ENCODE data around the gene SAA4.

SAA4 gene

DNA sequence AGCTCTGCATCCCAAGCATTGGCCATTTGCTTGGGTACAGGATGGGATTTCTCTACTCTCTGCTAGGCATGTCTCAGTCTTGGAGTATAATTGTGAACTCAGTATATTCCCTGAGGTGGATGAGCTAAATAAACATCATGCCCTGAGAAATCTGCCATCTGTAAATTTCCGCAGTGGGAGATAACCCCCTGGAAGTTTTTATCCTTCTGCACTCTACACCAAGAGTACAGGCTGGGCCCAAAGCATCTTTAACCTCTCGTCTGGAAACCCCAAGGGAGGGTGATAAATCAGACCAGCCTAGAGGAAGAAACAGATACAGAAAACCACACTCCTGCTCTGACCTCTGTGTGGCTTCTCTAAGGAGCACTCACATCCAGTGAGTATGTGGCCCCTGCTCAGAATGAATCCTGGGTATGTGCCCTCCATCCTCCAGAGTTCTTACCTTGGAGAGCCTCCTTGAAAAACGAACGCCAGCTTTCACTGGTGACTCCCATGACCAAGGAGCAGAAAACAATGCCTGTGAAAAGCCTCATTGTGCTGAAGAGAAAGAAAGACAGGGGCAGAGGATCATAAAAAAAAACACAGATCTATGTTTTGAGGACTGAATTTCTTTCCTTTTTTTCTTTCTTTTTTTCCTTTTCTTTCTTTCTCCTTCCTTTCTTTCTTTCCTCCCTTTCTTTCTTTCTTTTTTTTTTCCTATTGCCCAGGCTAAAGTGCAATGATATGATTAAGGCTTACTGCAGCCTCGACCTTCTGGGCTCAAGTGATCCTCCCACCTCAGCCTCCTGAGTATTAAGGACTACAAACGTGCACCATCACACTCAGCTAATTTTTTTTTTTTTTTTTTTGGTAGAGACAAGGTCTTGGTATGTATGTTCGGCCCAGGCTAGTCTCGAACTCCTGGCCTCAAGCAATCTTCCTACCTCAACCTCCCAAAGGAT, 938 bp downstream of the SAA4 start:
- DNase-seq (ENCODE audit: low spot score), result no peak
- TF ChIP-seq, protein P1, sequence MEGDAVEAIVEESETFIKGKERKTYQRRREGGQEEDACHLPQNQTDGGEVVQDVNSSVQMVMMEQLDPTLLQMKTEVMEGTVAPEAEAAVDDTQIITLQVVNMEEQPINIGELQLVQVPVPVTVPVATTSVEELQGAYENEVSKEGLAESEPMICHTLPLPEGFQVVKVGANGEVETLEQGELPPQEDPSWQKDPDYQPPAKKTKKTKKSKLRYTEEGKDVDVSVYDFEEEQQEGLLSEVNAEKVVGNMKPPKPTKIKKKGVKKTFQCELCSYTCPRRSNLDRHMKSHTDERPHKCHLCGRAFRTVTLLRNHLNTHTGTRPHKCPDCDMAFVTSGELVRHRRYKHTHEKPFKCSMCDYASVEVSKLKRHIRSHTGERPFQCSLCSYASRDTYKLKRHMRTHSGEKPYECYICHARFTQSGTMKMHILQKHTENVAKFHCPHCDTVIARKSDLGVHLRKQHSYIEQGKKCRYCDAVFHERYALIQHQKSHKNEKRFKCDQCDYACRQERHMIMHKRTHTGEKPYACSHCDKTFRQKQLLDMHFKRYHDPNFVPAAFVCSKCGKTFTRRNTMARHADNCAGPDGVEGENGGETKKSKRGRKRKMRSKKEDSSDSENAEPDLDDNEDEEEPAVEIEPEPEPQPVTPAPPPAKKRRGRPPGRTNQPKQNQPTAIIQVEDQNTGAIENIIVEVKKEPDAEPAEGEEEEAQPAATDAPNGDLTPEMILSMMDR (IDR thresholded peaks at IDR 0.05; ENCODE audit: extremely low read depth, missing control alignments), result no peak

GRCh38 chr11:18233912-18234311, 2.7 kb downstream of the SAA4 start:
- TF ChIP-seq, protein P1 (IDR thresholded peaks at IDR 0.05; ENCODE audit: extremely low read depth, missing control alignments), result no peak
- DNase-seq (ENCODE audit: low spot score), result no peak

GRCh38 chr11:18230859-18231258, 5.7 kb downstream of the SAA4 start:
- no peak for DNase-seq (ENCODE audit: low spot score)
- TF ChIP-seq, protein P1 (IDR thresholded peaks at IDR 0.05; ENCODE audit: extremely low read depth, missing control alignments), result no peak

DNA sequence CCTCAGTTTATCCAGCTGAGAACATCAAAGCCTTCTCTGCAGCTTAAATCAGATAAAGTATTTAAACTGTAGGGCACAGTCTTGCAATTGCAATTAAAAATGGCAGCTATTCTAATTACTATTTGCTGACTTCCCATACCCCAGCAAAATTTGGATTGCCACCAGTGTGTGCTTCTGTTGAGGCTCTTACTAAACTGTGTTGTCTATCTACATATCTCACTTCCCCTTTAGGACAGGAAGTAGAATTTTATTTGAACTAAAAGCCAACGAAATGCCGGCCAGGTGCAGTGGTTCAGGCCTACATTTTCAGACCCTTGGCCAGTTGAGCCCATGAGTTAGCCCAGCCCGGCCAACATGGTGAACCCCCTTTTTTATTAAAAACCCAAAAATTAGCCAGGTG, 7.1 kb downstream of the SAA4 start:
- DNase-seq (ENCODE audit: low spot score), result peak; percentile 71
- TF ChIP-seq, protein P1 (IDR thresholded peaks at IDR 0.05; ENCODE audit: extremely low read depth, missing control alignments), result no peak

- no peak for DNase-seq (ENCODE audit: low spot score)
- TF ChIP-seq, protein P1 (IDR thresholded peaks at IDR 0.05; ENCODE audit: extremely low read depth, missing control alignments), result no peak
These were observed 10.7 kb downstream of the SAA4 start for GRCh38 chr11:18225913-18226312.

GRCh38 chr11:18223591-18224387, 12.8 kb downstream of the SAA4 start:
- TF ChIP-seq, protein P1 (IDR thresholded peaks at IDR 0.05; ENCODE audit: extremely low read depth, missing control alignments), result no peak
- no peak for DNase-seq (ENCODE audit: low spot score)

All from GM20000 (cell line).